Esophagus squamous epithelium (tissue), 5 donors: ENCODE results near the gene MRPS34. TPM values are rescaled to one million over a fixed set of nuclear protein-coding genes. Genes with fewer than 3 reads are reported as not detected.

Source experiments
- DNase-seq: peaks from one replicate; lab custom pipeline; 2025; lab: John Stamatoyannopoulos, UW
- H3K27ac ChIP-seq, 4 donors: fragments of 200-600 bp; sonication (generic); one replicate each; pipeline ENCODE4 v1.5.1; 2016 to 2019; ENCODE audit warnings: mild to moderate bottlenecking in 1 of 4
- H3K27me3 ChIP-seq, 4 donors: fragments of 200-600 bp; sonication (generic); 1 replicate in 3 of 4; 2 replicates in 1 of 4; pipeline versions ENCODE4 v1.5.1 to v1.6.0; 2017 to 2021; ENCODE audit warnings: antibody characterized with exemption in 1 of 4
- H3K36me3 ChIP-seq, 3 donors: fragments of 200-600 bp; sonication (generic); one replicate each; pipeline ENCODE4 v1.5.1; 2016 to 2019
- H3K4me1 ChIP-seq, 3 donors: fragments of 200-600 bp; sonication (generic); one replicate each; pipeline ENCODE4 v1.5.1; 2017 to 2019
- H3K4me3 ChIP-seq, 4 donors: fragments of 200-600 bp; sonication (generic); 1 replicate in 3 of 4; 2 replicates in 1 of 4; pipeline ENCODE4 v1.5.1; 2016 to 2019; ENCODE audit warnings: mild to moderate bottlenecking in 2 of 4, moderate library complexity in 1 of 4
- H3K9me3 ChIP-seq, 3 donors: fragments of 200-600 bp; sonication (generic); one replicate each; pipeline ENCODE4 v1.5.1; 2016 to 2019
- POLR2A ChIP-seq, 4 donors: fragments of 450-650 bp; IDR thresholded peaks; one replicate each; pipeline ENCODE4 v1.6.1; 2017; ENCODE audit warnings: antibody characterized with exemption in 4 of 4, mild to moderate bottlenecking in 4 of 4, moderate library complexity in 3 of 4
- WGBS, 2 donors: methylation state at CpG; one replicate each; pipeline ENCODE4 v1.1.5; 2018; 5-methylcytosine and 5-hydroxymethylcytosine counted together
- intact Hi-C: fragments of 100-400 bp; cut with DNase I; formaldehyde crosslinking; loops from one replicate; pipeline ENCODE4 v1.15.0; 2022
- total RNA-seq, 4 donors: library from RNA; depleted of rRNA; stranded (reverse); fragments of >200 nt; gene quantifications; one replicate each; pipeline ENCODE4 v1.1.0, GENCODE V29; 2016
- TF ChIP-seq, protein P1 (sequence below), 6 experiments: fragments of 450-650 bp in 4 of 6; fragments of 200-600 bp in 2 of 6; sonication (generic) in 2 of 6; IDR thresholded peaks; one replicate each; pipeline ENCODE4 v1.5.1; 2016 to 2019; ENCODE audit warnings: antibody characterized with exemption in 6 of 6, mild to moderate bottlenecking in 4 of 6, moderate library complexity in 4 of 6
- donor health status: DM: yes; HTN: yes; CAD: no.

Gene MRPS34
- total RNA-seq, 4 donors from 2014 or later = 89.5 to 158 (median 114) TPM

DNA sequence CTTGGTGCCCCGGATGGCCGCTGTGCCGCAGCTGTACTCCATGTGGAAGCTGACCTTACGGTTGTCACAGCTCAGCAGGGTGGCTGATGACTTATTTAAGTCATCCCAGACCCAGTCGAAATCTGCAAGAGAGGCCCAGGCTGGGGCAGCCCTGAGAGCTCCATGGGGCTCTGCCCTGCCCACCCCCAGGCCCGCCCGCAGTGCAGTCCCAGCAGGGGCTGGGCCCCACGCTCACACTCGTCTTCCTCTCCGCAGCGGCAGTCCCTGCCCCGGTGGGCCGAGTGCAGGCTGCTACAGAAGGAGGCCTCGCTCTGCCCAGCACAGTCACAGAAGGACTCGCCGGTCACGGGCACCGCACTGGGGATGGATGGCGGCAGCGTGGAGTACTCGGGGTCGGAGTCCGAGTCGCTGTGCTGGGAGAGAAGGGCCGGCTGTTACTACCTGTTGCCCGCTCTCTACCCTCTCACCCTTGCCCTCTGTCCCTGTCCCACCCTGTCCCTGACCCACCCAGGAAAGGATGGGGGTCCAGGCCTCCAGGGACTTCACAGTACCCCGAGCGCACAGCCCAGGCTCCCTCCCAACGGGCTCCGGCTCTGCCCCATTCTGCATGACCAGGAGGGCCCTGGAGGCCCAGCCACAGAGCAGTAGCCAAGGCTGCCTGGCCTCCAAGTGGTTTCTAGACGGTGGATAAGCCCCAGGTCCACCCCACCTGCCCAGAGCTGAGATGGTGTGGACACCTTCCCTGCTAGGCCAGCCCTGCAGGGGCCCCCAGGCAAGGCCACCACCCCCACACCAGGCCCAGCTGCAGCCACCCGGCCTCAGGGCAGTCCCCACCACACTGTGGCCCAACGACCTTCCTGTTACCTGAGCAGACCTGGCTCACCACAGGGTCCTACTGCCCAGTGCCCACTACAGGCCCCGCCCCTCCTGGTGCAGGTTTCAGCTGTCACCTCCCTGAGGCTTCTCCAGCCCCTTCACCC lies 5.6 kb upstream of the MRPS34 start:
- Histone ChIP-seq H3K4me1 (peaks cover 27 to 77% (median 28%) of the 10 kb centered on the region in 3 donors), H3K4me3 (no peak overlapping the region)
- WGBS, 2 donors = 65 to 68% methylated on average over 2 to 4 of the region's 34 CpGs

DNA sequence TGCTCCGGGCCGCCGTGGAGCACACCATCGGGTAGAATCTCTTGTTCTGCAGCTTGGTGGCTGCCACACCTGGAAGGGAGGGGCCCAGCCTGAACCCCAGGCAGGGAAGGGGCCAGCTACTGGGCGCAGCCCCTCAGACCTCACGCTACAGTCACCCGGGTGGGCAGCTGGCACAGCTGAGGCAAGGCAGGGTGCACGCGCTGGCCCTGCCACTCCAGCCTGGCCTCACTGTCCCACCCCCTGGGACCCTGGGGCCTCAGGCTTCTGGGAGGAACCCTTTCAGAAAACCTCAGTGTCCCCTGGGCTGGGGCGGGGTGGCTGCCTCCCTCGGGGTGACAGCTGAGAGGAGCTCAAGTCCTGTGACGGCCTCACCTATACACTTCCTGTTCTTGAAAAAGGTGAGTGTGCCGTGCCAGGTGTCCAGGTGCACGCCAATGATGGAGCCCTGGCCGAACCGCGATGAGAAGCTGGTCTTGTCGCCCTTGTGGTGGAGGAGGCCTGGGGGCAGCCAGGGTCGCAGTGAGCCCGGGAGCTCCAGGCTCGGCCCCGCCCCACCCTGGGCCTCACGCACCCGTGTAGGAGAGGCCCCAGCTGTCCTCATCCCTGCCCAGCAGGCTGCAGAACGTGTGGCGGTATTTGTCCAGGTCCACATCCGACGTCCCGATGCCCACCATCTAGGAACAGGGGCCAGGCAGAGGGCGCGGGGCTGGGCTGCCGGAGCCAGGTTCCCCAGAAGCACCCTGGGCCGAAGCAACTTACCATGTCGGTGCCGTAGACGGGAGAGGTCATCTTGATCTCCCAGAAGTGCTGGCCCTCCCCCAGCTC lies 4.7 kb upstream of the MRPS34 start:
- WGBS, 2 donors = 60% methylated on average over 1 of the region's 36 CpGs; no CpG with 5 or more reads in 1 of the 2 donors
- H3K27ac ChIP-seq = peak overlapping the region in 2 of 4 donors; percentile 28 to 44
- H3K36me3 ChIP-seq = peaks cover 6 to 67% (median 28%) of the 10 kb centered on the region in 3 donors
- H3K9me3 ChIP-seq = no peaks in the 10 kb centered on the region
- intact Hi-C loops = no loop called here
- DNase-seq = no peak
- peaks cover 25 to 78% (median 27%) of the 10 kb centered on the region in 3 donors for H3K4me1 ChIP-seq
- TF ChIP-seq, protein P1, sequence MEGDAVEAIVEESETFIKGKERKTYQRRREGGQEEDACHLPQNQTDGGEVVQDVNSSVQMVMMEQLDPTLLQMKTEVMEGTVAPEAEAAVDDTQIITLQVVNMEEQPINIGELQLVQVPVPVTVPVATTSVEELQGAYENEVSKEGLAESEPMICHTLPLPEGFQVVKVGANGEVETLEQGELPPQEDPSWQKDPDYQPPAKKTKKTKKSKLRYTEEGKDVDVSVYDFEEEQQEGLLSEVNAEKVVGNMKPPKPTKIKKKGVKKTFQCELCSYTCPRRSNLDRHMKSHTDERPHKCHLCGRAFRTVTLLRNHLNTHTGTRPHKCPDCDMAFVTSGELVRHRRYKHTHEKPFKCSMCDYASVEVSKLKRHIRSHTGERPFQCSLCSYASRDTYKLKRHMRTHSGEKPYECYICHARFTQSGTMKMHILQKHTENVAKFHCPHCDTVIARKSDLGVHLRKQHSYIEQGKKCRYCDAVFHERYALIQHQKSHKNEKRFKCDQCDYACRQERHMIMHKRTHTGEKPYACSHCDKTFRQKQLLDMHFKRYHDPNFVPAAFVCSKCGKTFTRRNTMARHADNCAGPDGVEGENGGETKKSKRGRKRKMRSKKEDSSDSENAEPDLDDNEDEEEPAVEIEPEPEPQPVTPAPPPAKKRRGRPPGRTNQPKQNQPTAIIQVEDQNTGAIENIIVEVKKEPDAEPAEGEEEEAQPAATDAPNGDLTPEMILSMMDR (IDR thresholded peaks at IDR 0.05) = no peak
- TF ChIP-seq POLR2A (IDR thresholded peaks at IDR 0.05) = no peak
- no peaks in the 10 kb centered on the region for H3K27me3 ChIP-seq
- H3K4me3 ChIP-seq = no peak overlapping the region

More for the DNA sequence above, 5.6 kb upstream of the MRPS34 start:
- Histone ChIP-seq H3K27ac (peak overlapping the region in 3 of 4 donors; percentile 31 to 97 (median 57)), H3K9me3 (no peaks in the 10 kb centered on the region), H3K27me3 (no peaks in the 10 kb centered on the region), H3K36me3 (peaks cover 6 to 67% (median 28%) of the 10 kb centered on the region in 3 donors)
- TF ChIP-seq, protein P1 (IDR thresholded peaks at IDR 0.05) = no peak
- TF ChIP-seq POLR2A (IDR thresholded peaks at IDR 0.05) = no peak
- intact Hi-C loops = no loop called here
- DNase-seq = no peak

DNA sequence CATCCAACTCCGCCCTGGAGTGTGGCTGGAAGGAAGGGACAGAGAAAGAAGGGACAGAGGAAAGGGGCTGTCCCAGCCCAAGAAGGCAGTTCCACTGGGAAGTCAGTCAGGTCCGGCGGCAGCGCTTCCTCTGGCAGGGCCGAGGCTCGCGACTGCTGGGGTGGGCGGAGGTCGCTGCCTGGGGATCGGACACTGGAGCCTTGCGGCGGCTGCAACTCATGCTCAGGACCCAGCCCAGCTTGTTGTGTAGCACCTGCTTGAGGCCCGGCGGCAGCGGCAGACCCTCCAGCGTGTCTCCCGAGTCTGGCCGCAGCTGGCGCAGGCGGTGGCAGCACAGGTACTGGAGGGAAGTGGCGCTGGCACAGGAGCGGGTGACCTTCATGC lies 4.0 kb upstream of the MRPS34 start:
- Histone ChIP-seq H3K27ac (peak overlapping the region in 2 of 4 donors; percentile 13 to 44), H3K4me3 (no peak overlapping the region), H3K27me3 (no peaks in the 10 kb centered on the region), H3K4me1 (peaks cover 27 to 83% (median 29%) of the 10 kb centered on the region in 3 donors), H3K36me3 (peaks cover 6 to 67% (median 28%) of the 10 kb centered on the region in 3 donors), H3K9me3 (no peaks in the 10 kb centered on the region)
- intact Hi-C loops = no loop called here
- DNase-seq = no peak
- TF ChIP-seq, protein P1 (IDR thresholded peaks at IDR 0.05) = no peak
- TF ChIP-seq POLR2A (IDR thresholded peaks at IDR 0.05) = no peak
- WGBS, 2 donors = 87% methylated on average over 3 of the region's 22 CpGs; no CpG with 5 or more reads in 1 of the 2 donors

DNA sequence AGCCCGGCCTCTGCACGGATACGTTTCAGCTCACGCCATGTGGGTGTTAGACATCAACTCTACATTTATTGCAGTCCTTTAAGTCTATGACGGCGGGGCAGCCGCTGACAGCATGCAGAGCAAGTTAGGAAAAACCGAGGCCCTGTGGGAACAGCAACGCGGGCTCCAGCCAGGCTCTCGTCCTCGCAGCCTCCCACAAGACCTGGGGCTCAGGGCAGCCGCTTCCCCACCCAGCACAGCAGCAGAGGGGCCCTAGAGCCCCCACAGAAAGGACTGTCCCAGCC lies 3.7 kb upstream of the MRPS34 start:
- Histone ChIP-seq H3K36me3 (peaks cover 6 to 67% (median 28%) of the 10 kb centered on the region in 3 donors), H3K27me3 (no peaks in the 10 kb centered on the region), H3K9me3 (no peaks in the 10 kb centered on the region), H3K4me3 (no peak overlapping the region), H3K4me1 (peaks cover 26 to 83% (median 29%) of the 10 kb centered on the region in 3 donors), H3K27ac (peak overlapping the region in 2 of 4 donors; percentile 13 to 44)
- WGBS, 2 donors = no CpG with 5 or more reads among the region's 13 CpGs
- intact Hi-C loops = no loop called here
- TF ChIP-seq, protein P1 (IDR thresholded peaks at IDR 0.05) = no peak
- no peak for TF ChIP-seq POLR2A (IDR thresholded peaks at IDR 0.05)
- no peak for DNase-seq
